HG03025 (cell line): Measurements from ENCODE around the gene YTHDC1.

ENCODE experiments used
- ATAC-seq: cut with Tn5 transposase; IDR thresholded peaks from one replicate; pipeline ENCODE4 v1.9.1; 2021; ENCODE audit warnings: mild to moderate bottlenecking, moderate library complexity; ENCODE audit not compliant: unreplicated experiment, low FRiP score

The YTHDC1 gene

DNA sequence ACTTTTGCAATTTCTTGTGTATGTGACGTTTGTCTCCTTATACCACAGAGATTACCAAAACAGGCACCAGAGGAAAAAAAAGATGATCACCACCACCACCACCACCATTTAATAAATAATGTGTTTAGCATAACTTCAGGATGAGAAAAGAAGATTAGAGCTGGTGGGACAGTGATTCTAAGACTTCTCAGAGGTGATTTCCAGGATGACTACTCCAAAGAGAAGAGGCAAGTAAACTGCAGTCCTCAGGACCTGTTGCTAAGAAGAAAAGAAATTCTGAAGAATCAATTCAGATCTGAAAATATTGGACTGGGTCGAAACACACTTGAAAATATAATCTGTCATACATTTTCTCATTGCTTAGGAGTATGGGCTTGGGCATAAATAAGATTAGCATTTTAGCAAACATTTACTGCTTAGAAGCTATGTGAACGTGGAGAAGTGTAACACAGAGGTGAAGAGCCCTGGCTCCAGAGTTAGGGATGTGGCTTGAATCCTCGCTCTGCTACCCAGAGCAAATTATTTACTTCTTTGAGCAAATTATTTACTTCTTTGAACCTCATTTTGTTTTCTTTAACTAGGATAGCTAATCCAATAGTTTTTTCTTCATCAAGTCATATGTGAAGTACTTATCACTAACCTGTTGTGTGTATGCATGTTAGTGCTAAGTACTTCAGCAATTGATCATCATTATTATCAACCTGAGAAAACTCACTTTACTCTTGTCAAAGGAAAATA, 10.5 kb upstream of the YTHDC1 start:
- no peak for ATAC-seq

DNA sequence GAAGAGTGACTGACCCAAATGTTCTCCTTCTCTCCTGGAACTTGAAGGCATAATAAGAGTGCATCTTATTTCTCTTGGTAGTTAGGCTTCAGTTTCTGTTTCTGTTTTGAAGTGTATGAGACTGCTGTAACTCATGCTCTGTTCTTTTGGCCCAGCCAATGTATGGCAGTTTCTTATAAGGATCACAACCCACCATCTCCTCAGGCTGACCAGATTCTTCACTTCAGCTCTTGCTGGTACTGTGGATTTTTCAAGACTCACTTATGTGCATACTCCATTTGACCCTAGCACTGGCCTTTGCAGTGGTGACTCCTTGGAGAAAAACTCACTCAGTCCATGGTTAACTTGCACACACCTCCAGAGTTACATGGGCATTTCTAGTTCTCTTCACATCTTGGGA, 9.6 kb upstream of the YTHDC1 start:
- peak; percentile 87 for ATAC-seq

DNA sequence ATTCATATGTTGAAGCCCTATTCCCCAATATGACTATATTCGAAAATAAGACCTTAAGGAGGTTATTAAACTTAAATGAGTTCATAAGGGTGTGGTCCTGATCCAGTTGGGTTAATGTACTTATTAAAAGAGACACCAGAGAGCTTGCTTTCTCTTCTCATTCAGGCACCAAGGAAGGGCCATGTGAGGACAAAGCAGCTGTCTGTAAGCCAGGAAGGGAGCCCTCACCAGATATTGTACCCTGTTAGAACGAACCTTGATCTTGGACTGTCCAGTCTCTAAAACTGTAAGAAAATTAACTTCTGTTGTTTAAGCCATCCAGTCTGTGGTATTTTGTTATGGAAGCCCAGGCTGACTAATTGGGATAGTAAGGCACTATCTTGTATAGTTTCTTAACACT, 9.1 kb upstream of the YTHDC1 start:
- ATAC-seq, result no peak

DNA sequence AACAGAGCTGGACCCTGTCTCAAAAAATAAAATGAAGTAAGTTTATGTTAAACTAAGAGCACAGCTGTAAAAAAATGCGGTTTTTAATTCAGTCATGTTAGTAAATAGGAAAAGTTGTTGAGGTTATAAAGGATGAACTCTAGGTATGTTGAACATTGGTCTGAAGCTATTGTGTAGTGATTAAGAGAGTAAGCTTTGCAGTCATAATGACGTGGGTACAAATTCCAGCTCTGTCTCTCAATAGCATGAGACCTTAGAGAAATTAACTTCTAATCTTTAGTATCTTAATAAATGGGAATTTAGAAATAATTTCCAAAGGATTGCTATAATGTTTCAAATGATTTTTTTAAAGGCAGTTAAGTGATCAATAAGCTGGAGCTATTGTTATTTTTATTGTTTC, 2.9 kb upstream of the YTHDC1 start:
- ATAC-seq, result no peak

DNA sequence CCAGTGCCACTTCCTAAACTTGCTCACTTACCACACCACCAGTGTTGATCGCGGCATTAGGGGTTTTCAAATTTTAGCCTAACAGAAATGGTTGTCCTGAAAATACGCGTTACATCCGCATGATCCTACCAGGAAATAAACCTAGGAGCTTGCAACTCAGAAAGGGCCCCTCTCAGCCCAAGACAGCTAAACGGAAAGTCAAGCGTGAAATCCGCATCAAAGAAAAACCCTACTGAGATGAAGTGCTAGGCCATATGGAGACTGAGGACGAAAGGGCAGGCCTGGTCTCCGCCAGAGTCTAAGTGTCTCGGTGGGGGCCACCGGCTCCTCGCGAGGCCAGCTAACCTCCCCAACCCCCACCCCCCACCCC, 626 bp downstream of the YTHDC1 start:
- ATAC-seq, result peak; percentile 15

DNA sequence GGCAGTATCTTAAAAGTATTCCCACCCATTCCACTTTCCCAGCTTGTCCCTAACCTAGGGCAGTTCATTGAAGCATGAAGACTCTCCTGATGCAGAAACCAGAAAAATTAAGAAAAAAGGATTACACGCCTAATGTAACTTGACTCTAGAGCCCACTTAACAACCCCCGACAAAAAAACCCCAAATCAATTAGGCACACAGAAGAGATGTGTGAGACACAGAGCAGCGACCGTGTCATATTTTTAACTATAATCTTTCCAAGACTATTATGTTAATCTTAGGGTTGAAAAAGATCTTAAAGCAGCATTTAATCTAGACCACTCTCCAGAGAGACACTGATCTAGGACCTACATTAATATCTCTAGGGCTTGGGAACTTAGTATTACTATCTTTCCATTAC, 1.3 kb downstream of the YTHDC1 start:
- no peak for ATAC-seq

DNA sequence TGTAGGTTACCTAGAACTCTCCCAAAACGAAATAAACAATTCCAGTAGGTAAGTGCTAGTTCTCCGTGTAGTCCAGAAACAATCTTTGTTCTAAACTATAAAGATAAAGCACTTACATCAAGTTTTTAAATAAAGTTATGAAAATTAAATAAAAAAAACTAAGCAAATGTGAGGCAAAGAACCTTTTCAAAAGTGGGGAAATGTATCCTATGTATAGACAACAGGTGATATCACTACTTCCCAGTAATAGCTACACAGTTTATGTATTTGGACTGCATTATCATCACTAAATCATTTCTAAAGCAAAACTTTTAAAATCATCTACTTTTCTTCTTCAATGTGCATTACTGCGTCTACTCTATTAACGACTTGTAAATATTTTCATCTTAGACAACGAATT, 2.0 kb downstream of the YTHDC1 start:
- ATAC-seq, result no peak

DNA sequence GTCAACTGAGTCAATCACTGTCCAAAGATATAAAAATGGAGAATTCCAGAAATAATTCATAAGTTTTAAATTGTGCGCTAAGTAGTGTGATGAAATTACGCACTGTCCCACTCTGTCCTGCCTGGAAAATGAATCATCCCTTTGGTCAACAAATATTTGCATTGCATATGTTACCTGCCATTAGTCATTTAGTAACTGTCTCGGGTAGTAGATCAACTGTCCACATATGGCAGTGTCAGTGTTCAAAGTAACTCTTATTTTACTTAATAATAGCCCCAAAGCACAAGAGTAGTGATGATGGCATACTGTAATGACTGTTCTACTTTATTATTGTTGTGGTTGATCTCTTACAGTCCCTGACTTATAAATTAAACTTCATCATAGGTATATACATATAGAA, 3.4 kb downstream of the YTHDC1 start:
- ATAC-seq, result no peak

DNA sequence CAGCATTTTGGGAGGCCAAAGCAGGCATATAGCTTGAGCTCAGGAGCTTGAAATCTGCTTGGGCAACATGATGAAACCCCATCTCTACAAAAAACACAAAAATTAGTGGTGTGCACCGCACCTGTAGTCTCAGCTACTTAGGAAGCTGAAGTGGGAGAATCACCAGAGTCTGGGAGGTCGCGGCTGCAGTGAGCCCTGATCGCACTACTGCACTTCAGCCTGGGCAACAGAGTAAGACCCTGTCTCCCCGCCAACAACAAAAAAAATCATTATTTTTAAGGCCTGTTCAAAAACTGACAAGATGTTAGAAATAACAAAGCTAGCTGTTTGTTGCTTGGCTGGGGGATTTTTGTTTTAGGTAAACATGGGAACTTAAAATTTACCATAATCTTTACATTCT, 5.1 kb downstream of the YTHDC1 start:
- no peak for ATAC-seq

DNA sequence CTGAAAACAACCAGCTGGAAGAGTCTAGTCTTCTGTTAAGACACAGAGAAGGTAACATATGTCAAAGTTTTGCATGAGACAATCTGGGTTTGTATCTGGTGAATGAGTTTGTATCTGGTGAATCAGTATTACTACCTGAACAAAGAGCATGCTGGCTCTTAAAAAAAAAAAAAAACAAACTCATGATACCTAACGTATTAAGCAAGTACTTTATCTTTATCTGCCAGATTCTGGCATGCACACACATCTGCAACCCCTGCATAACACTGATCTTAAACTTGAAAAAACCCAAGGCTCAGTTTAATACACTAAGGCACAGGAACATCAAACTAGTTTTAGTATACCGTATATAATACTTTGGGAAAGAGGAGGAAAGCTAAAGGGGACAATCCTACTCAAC, 5.8 kb downstream of the YTHDC1 start:
- no peak for ATAC-seq

DNA sequence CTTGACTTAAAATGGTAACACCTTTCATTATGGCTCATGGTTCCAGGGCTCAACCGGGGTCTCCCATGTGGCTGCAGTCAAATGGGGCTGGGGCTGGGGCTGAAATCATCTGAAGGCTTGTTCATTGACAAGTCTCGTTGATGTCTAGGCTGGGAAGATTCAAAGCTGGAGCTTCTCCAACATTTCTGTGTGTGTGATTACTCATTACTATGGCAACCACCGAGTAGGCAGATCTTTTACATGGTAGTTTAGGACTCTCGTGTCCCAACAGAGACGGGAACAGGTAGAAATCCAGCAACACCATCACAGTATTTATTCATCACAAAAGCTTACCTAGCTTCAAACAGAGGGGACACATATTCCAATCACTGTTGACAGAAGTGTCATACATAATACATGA, 7.8 kb downstream of the YTHDC1 start:
- no peak for ATAC-seq

DNA sequence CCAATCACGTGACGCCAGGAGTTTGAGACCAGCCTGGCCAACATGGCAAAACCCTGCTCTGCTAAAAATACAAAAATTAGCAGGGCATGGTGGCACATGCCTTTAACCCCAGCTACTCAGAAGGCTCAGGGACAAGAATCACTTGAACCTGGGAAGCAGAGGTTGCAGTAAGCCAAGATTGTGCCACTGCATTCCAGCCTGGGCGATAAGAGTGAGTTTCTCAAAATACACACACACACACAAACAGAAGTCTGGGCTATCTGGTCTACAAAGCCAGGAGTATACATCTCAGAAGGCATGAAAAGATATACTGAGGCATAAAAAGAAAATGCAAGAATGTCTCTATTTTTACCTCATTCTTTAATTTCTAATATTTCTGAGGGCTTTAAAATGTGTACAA, 11.3 kb downstream of the YTHDC1 start:
- no peak for ATAC-seq

DNA sequence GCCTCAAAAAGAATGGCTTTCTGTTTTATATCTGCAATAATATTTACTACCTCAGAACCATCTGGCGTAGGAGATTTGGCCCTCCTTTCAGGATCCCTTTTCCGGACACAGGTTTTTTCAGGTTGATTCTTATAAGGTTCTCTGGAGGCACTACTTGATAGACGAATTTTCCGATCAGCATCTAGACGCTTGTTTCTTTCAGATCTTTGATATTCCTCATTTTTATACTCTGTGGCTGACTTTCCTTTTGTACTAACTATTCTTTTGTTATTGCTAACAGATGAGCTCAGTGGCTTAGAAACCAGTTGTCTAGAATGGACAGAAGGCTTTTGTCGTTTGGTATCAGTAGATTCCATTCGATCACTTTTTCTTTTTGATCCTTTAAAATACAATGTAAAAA, 12.4 kb downstream of the YTHDC1 start:
- no peak for ATAC-seq

DNA sequence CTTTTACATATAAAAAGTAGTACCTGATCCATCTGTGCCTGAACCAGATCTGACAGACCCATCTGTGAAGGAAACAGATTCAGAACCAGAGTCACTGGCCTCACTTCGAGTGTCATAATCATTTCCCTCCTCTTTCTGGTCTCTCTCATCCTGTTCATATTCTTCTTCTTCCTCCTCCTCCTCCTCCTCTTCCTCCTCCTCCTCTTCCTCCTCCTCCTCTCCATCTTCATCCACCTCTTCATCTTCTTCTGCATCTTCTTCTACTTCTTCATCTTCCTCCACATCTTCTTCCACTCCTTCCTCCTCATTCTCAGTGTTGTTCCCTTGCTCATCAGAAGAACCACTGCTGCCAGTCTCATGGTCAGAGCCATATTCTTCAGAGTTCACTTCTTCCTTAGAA, 12.9 kb downstream of the YTHDC1 start:
- ATAC-seq, result no peak

DNA sequence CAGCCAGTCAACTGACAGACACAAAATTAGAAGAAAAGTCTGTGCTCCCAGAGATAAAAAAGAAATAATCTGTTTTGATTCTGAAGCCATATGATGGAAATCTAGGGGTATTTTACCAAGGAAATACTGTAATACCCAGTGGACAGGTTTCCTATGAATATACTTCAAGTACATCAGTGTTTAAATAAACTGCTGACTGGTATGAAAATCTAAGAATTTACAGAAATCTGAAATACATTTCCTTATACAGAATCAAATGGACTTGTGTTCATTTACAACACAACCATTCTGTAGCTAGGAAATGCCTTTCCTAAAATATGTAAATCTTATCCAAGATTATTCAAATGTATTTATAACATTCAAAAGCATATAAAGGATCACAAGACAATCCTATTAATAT, 13.4 kb downstream of the YTHDC1 start:
- no peak for ATAC-seq

DNA sequence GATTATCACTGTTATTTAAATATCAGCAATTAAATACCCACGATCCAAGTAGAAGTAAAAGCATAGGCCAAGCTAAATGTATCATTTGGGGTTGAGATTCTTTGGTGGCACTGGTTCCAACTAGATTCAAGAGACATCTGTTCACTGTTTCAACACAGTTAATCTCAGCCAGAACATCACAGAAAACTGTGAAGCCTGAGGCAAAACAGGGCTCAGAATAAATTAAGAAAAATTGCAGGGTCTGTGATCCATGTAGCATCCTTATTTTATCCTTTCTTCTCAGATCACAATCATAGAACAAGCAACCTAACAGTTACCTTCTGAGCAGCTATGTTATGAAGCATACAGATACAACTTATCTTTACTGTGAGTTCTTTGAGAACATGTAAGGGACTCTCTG, 23.7 kb downstream of the YTHDC1 start:
- no peak for ATAC-seq

DNA sequence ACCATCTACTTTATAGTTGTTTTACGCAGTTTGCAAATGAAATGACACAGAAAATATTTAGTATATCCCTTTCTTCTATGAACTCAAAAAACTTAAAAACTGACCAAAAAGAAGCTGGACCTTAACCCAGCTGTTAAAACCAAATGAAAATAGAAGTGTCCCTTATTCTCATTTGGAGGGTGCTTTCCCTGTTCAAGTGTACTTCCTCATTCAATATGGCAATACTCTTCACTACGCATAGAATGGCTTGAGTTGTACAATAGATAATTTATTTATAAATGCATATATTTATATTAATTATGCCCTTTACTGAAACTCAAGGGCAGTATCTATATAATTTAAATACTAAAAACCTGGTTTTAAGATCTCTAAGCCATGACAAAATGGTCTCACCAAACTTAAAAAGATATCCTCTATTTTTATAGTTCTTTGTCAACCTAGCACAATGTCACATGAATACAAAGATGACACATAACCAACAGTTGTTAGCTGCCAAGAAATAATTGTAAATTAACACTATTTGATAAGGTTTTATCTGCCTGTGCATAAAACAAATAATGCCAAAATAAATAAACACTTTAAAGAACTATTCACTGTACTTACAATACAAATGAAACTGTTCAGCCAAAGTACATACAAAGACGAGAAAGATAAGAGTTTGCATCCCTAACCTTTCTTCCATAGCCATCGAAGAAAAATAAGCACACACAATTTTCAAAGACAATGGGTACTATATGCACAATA, 25.2 kb downstream of the YTHDC1 start:
- no peak for ATAC-seq

DNA sequence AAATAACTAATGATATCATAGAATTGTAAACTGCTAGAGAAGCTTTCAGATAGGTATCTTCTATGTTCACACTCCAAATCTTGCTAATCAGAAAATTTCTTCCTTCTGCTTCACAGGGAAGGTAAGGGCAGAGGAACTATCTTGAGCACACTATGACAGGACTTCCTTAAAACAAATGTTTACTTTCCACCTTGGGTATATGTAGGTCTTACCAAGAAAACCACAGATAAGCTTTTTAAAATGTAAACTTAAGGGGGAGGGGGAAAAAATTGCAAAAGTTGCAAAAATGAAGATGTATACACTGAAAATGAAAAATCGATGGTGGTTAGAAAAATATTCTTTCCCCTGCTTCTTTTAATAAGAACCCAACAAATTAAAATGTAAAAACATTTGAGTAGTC, 30.9 kb downstream of the YTHDC1 start:
- no peak for ATAC-seq

DNA sequence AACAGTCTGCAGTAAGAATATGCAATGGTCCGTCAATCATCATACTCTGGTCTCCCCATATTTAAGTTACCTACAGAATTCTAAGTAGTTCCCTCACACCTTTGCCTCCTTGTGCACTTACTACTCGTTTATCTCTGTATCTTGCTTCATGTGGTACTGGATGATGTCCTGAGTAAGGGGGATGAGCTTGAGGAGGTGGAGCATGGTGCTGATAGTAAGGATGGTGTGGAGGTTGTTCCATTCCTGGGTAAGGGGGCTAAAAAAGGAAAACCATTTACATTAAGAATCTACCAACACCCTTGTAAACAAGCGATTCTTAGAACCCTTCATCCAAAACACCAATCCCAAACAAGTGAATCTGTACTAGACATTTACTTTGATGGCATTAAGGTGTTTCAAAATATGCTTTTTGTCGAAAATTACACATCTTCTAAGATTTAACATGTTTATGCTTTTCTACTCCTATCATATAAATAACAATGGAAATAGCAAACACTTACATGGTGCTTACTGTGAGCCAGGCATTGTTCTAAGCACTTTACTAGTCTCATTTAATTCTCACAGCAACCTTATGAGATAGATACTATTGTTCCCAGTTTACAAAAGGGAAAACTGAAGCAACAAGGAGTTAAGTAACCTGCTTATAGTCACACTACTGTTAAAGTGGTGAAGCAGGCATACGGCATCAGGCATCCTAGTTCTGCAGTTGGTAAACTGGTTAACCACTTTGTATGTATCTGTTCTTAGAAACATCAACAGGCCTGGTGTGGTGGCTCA, 33.5 kb downstream of the YTHDC1 start:
- no peak for ATAC-seq

DNA sequence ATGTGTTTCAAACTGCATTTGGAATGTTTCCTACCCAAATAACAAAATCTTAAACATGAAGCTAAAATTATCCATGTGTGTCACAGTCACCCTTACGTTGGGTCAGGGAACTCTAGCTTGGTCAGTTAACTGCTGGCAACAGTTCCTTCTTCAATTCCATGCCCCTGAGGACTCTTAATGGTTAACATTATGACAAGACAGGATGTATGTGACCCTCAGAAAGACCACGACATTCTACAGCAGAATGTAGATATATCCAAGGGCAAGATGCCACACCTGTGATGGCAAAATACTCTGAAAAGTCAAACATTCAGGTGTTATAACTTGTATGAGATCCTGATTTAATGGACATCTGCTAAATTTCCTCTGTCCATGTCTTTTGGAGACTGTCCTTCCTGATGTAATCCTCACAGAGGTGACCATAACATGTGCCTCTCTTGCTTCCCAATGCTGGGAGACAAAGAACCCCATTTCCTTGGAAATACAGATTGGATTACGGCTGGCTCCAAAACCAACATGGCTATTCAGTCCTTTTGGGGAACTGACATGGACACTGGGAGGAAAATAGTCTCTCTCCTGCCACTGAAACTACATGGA, 39.1 kb downstream of the YTHDC1 start:
- no peak for ATAC-seq

DNA sequence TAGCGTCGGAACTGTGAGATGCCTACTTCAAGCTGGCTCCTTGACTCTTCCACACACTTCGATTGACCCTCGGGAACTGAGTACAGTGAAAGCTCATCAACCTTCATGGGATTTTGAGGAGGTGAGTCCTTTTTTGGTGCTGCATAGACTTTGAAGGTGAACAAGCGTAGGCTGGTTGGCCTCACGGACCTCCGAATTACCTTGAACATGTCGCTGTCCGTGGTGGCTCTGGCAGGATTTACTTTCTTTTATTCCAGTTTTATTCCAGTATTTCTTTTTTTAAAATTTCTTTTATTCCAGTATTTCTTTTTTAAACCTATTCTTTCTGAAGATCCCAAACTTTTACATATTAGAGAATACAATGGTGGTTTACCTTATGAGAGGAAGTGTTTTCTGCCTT, 45.2 kb downstream of the YTHDC1 start:
- no peak for ATAC-seq
